Panc1 (cell line): ENCODE data around the gene FOXK1. TPM values are rescaled to one million over a fixed set of nuclear protein-coding genes. Genes with fewer than 3 reads are reported as not detected.
"Not testable (repeated sequence)": the region's sequence is repeated elsewhere in the genome, so short reads cannot be mapped to it uniquely, and the experiment has no call there.

ENCODE experiments used
- ATAC-seq: fragments of 200-7000 bp; cut with Tn5 transposase; 2 replicates; pipeline ENCODE4 v1.9.1; 2020; ENCODE audit warnings: mild to moderate bottlenecking, moderate library complexity
- BruUV-seq: library from RNA; stranded (reverse); fragments of 400-500 nt; replicated peaks from 2 replicates; lab custom pipeline; 2021; lab: Mats Ljungman, UMichigan
- CTCF ChIA-PET: fragments of 300-600 bp; sonication (Branson Sonifier 250); formaldehyde crosslinking; loops from one replicate; lab custom pipeline; 2022; ENCODE audit warnings: antibody characterized with exemption; lab: Charles Lee
- POLR2A ChIA-PET: fragments of 300-600 bp; sonication (Branson Sonifier 250); formaldehyde crosslinking; loops from one replicate; lab custom pipeline; 2022; ENCODE audit warnings: antibody characterized with exemption; lab: Charles Lee
- DNase-seq: peaks from one replicate; pipeline ENCODE4 v3.0.0-alpha.2; 2010; ENCODE audit warnings: low read depth, low spot score
- H3K27ac ChIP-seq: 2 replicates; pipeline ENCODE4 v1.5.1; 2011; ENCODE audit warnings: mild to moderate bottlenecking, low read length, inconsistent platforms
- H3K27me3 ChIP-seq: fragments of 200-500 bp; sonication (Bioruptor generic); 2 replicates; pipeline ENCODE4 v1.6.0; 2014; ENCODE audit warnings: low read length, inconsistent platforms; ENCODE audit not compliant: control insufficient read depth, insufficient read depth
- H3K36me3 ChIP-seq: fragments of 200-500 bp; sonication (Bioruptor generic); 2 replicates; pipeline ENCODE4 v1.5.1; 2014; ENCODE audit warnings: inconsistent platforms, mild to moderate bottlenecking, low read length, moderate library complexity; ENCODE audit not compliant: control insufficient read depth, insufficient read depth
- H3K4me1 ChIP-seq: 2 replicates; pipeline ENCODE4 v1.5.1; 2011; ENCODE audit warnings: inconsistent platforms, mild to moderate bottlenecking, low read length, moderate library complexity; ENCODE audit not compliant: control insufficient read depth, insufficient read depth
- H3K4me3 ChIP-seq, 2 experiments: 2 replicates each; pipeline ENCODE4 v1.5.1; 2011 to 2012; ENCODE audit warnings: low read depth in 2 of 2, low read length in 2 of 2, mild to moderate bottlenecking in 2 of 2, inconsistent platforms in 1 of 2, moderate library complexity in 1 of 2
- H3K9me3 ChIP-seq: fragments of 200-500 bp; sonication (Bioruptor generic); 2 replicates; pipeline ENCODE4 v1.5.1; 2014; ENCODE audit warnings: low read depth, mild to moderate bottlenecking, inconsistent platforms, low read length, moderate library complexity; ENCODE audit not compliant: control insufficient read depth, insufficient read depth
- CTCF ChIP-seq: fragments of 450-650 bp; IDR thresholded peaks from 2 replicates; pipeline ENCODE4 v1.5.1; 2017; ENCODE audit warnings: mild to moderate bottlenecking
- POLR2AphosphoS5 ChIP-seq: IDR thresholded peaks from 2 replicates; pipeline ENCODE4 v1.6.1; 2012; ENCODE audit warnings: mild to moderate bottlenecking, low read depth, low read length, moderate library complexity
- REST ChIP-seq, 2 experiments: IDR thresholded peaks; 2 replicates each; pipeline ENCODE4 v1.6.1; 2011 to 2012; ENCODE audit warnings: low read depth in 2 of 2, control low read depth in 1 of 2, low read length in 1 of 2, mild to moderate bottlenecking in 1 of 2, moderate library complexity in 1 of 2; ENCODE audit not compliant: insufficient read depth in 1 of 2
- SIN3A ChIP-seq: IDR thresholded peaks from 2 replicates; pipeline ENCODE4 v1.6.1; 2012; ENCODE audit warnings: low read depth, mild to moderate bottlenecking, low read length, moderate library complexity, borderline replicate concordance; ENCODE audit not compliant: insufficient read depth
- TCF7L2 ChIP-seq: IDR thresholded peaks from 2 replicates; pipeline ENCODE4 v1.6.1; 2011; ENCODE audit warnings: mild to moderate bottlenecking, low read depth, low read length, inconsistent platforms
- in situ Hi-C: cut with HindIII; loops from 2 replicates; pipeline ENCODE4 v1.10.0; 2016; ENCODE audit warnings: low sequenced_read_pairs, low pct_unique_long_range_greater_than_20kb
- intact Hi-C: fragments of 100-400 bp; cut with micrococcal nuclease; formaldehyde crosslinking; loops from one replicate; pipeline ENCODE4 v1.10.0; 2022; ENCODE audit not compliant: unreplicated experiment
- total RNA-seq: library from RNA; stranded (reverse); gene quantifications from one replicate; pipeline ENCODE4 v1.2.1, GENCODE V29; 2021; ENCODE audit not compliant: unreplicated experiment

FOXK1 gene
- total RNA-seq, 1 experiment from 2014 or later = 72.7 TPM

- intact Hi-C loops (no loop called here), in situ Hi-C loops (no loop called here)
- TF ChIP-seq TCF7L2 (no peak), SIN3A (no peak), CTCF (no peak), REST (IDR thresholded peaks at IDR 0.05; ENCODE audit: insufficient read depth in 1 of 2, low read depth in 2 of 2, low read length in 1 of 2) (no peak), POLR2AphosphoS5 (no peak)
- ATAC-seq (no peak), DNase-seq (no peak)
- no peak overlapping the region for H3K4me3 ChIP-seq
- H3K9me3 ChIP-seq = no peaks in the 10 kb centered on the region
- H3K27ac ChIP-seq = no peak overlapping the region
- ChIA-PET CTCF (no interaction called here), POLR2A (no interaction called here)
- no peaks in the 10 kb centered on the region for H3K36me3 ChIP-seq
- no peaks in the 10 kb centered on the region for H3K4me1 ChIP-seq
- no TSS peak for BruUV-seq
- no peaks in the 10 kb centered on the region for H3K27me3 ChIP-seq
Measured at GRCh38 chr7:4670791-4671190, 11.3 kb upstream of the FOXK1 start.

GRCh38 chr7:4675771-4676367 is 6.2 kb upstream of the FOXK1 start:
- Histone ChIP-seq H3K27ac (no peak overlapping the region), H3K9me3 (no peaks in the 10 kb centered on the region), H3K36me3 (no peaks in the 10 kb centered on the region), H3K27me3 (no peaks in the 10 kb centered on the region), H3K4me1 (no peaks in the 10 kb centered on the region), H3K4me3 (no peak overlapping the region)
- intact Hi-C loops (no loop called here), in situ Hi-C loops (no loop called here)
- BruUV-seq = no TSS peak
- ChIA-PET POLR2A (interaction anchor here (0.5 kb wide), 1 partner anchor 506 kb away, joined by 3 read pairs; no protein-coding TSS in a partner anchor), CTCF (no interaction called here)
- DNase-seq (no peak), ATAC-seq (no peak)
- TF ChIP-seq TCF7L2 (no peak), SIN3A (no peak), REST (IDR thresholded peaks at IDR 0.05; ENCODE audit: insufficient read depth in 1 of 2, low read depth in 2 of 2, low read length in 1 of 2) (no peak), CTCF (no peak), POLR2AphosphoS5 (no peak)

- H3K4me3 ChIP-seq, intact Hi-C loops, H3K36me3 ChIP-seq, in situ Hi-C loops, DNase-seq, H3K4me1 ChIP-seq, BruUV-seq, POLR2A ChIA-PET, ATAC-seq, CTCF ChIA-PET, H3K27me3 ChIP-seq, H3K27ac ChIP-seq, H3K9me3 ChIP-seq: not testable (repeated sequence)
Measured at GRCh38 chr7:4677518-4677917, 4.6 kb upstream of the FOXK1 start.
